Measurements from ENCODE around the gene IQSEC1. TPM values are rescaled to one million over a fixed set of nuclear protein-coding genes. Genes with fewer than 3 reads are reported as not detected.

Gene IQSEC1
- total and polyA plus RNA-seq, 9 of the 15 experiments (the other 6 are each of a cell fraction or from before 2014, with no cell fraction given), result 0.56 to 39.0 (median 6.8) TPM

GRCh38 chr3:12896063-12896985, 176.9 kb downstream of the IQSEC1 start (continued):
- peak; percentile 14 to 50; a peak in 3 of 4 replicates for TF ChIP-seq RAD21 (CRISPR knock-in tag; conservative IDR thresholded peaks at IDR 0.05 in 1 of 2, IDR thresholded peaks at IDR 0.05 in 1 of 2)

GRCh38 chr3:12895391-12896062, 177.7 kb downstream of the IQSEC1 start:
- CTCF ChIA-PET (ENCODE audit: low intra/inter-chr PET ratio), result interaction anchor here (0.9 kb wide), 1 partner anchor 89 kb away, joined by 7 read pairs; no protein-coding TSS in a partner anchor
- intact Hi-C loops (cut with micrococcal nuclease), result loop anchor here (1.0 kb wide), 1 partner anchor 89 kb away; no protein-coding TSS in a partner anchor
- Histone ChIP-seq H3K4me2 (ENCODE audit: insufficient read depth, low read length) (no peak overlapping the region), H2AFZ (ENCODE audit: low read depth, low read length) (no peak overlapping the region), H3K36me3 (ENCODE audit: control insufficient read depth, insufficient read depth, low read length) (peaks cover 14% of the 10 kb centered on the region; the same call in 1 of the 3 replicates), H3K4me1 (replicated peaks in 1 of 2; ENCODE audit: control insufficient read depth in 2 of 2, insufficient read depth in 2 of 2, low read length in 2 of 2) (peaks cover 4 to 30% of the 10 kb centered on the region in 2 experiments; a peak in 4 of 5 replicates), H3K9me1 (ENCODE audit: control insufficient read depth, insufficient read depth, low read length) (no peaks in the 10 kb centered on the region), H3K9me3 (replicated peaks; ENCODE audit: control insufficient read depth, insufficient read depth, low read depth, low read length) (no peaks in the 10 kb centered on the region), H4K20me1 (replicated peaks; ENCODE audit: control insufficient read depth, insufficient read depth, low read length) (peaks cover 4% of the 10 kb centered on the region; the same call in 1 of the 2 replicates), H3K4me3 (no peak overlapping the region), H3K27me3 (ENCODE audit: control insufficient read depth in 2 of 2, insufficient read depth in 2 of 2, low read length in 2 of 2) (no peaks in the 10 kb centered on the region), H3K9ac (ENCODE audit: insufficient read depth in 1 of 2, low read depth in 2 of 2, low read length in 2 of 2) (peak overlapping the region in 1 of 2 experiments; percentile 65; a peak in 2 of 4 replicates), H3K27ac (ENCODE audit: extremely low read depth, low read depth, low read length) (no peak overlapping the region), H3K79me2 (ENCODE audit: control insufficient read depth, insufficient read depth, low read length) (no peaks in the 10 kb centered on the region)
- POLR2A ChIA-PET, result interaction anchor here (0.6 to 1.1 kb wide), 7 partner anchors 8 to 87 kb away, joined by 3 to 4 read pairs (median 3); no protein-coding TSS in a partner anchor
- DNase-seq (ENCODE audit: extremely low read depth in 1 of 4, low spot score in 3 of 4), result no peak
- in situ Hi-C loops (cut with MboI), result loop anchor here (5.0 to 25.0 kb wide), 3 partner anchors 87 to 758 kb away; no protein-coding TSS in a partner anchor
- ATAC-seq, result peak; percentile 12; the same call in 2 of the 3 replicates
- 58% methylated on average over 13 of the region's 13 CpGs for WGBS (ENCODE audit: insufficient coverage, low coverage, missing lambda C conversion rate)
- no peak for FAIRE-seq
- no TSS peak for BruUV-seq (replicated peaks)
- TF ChIP-seq ZNF239 (CRISPR knock-in tag; IDR thresholded peaks at IDR 0.05), result no peak
- TF ChIP-seq CREBBP (IDR thresholded peaks at IDR 0.05; ENCODE audit: low read depth, low read length), result no peak
- no peak for TF ChIP-seq IRF1 (CRISPR knock-in tag; IDR thresholded peaks at IDR 0.05; ENCODE audit: borderline replicate concordance)
- TF ChIP-seq ZFP91 (CRISPR knock-in tag; IDR thresholded peaks at IDR 0.05), result no peak
- 0 out of 2 replicates have a peak, but pooled peaks have one; percentile 58 for TF ChIP-seq PURB (CRISPR knock-in tag; IDR thresholded peaks at IDR 0.05; ENCODE audit: low read depth)
- 0 out of 2 replicates have a peak, but pooled peaks have one; percentile 24 for TF ChIP-seq MAX (CRISPR knock-in tag; IDR thresholded peaks at IDR 0.05)
- no peak for TF ChIP-seq ZNF764 (CRISPR knock-in tag; IDR thresholded peaks at IDR 0.05; ENCODE audit: low read depth)
- TF ChIP-seq OTX1 (CRISPR knock-in tag; IDR thresholded peaks at IDR 0.05), result no peak
- peak; percentile 66; the same call in 1 of the 2 replicates for TF ChIP-seq ZNF263 (CRISPR knock-in tag; IDR thresholded peaks at IDR 0.05; ENCODE audit: borderline replicate concordance)
- no peak for TF ChIP-seq TARDBP (IDR thresholded peaks at IDR 0.05)
- peak; percentile 48 for TF ChIP-seq CBFA2T3 (IDR thresholded peaks at IDR 0.05)
- TF ChIP-seq ATF1 (CRISPR knock-in tag; IDR thresholded peaks at IDR 0.05), result no peak
- no peak for TF ChIP-seq ATF1 (tag; IDR thresholded peaks at IDR 0.05)
